PC-9 (cell line): ENCODE data around the gene RBFOX2. TPM values are rescaled to one million over a fixed set of nuclear protein-coding genes. Genes with fewer than 3 reads are reported as not detected.
A peak's percentile ranks its signal among the peaks of the same experiment; 100 is the strongest.

Experiments used
- BruUV-seq: library from RNA; stranded (reverse); fragments of 400-500 nt; replicated peaks from 2 replicates; lab custom pipeline; 2021; lab: Mats Ljungman, UMichigan
- CTCF ChIA-PET: fragments of 300-600 bp; sonication (Branson Sonifier 250); formaldehyde crosslinking; loops from one replicate; lab custom pipeline; 2022; ENCODE audit warnings: antibody characterized with exemption; lab: Charles Lee
- POLR2A ChIA-PET: fragments of 300-600 bp; sonication (Branson Sonifier 250); formaldehyde crosslinking; loops from one replicate; lab custom pipeline; 2022; ENCODE audit warnings: antibody characterized with exemption; ENCODE audit not compliant: unreplicated experiment; lab: Charles Lee
- DNase-seq, 2 experiments: peaks; one replicate each; pipeline versions ENCODE4 v3.0.0 to v3.0.0-alpha.2; 2015 to 2022; ENCODE audit warnings: mixed read lengths in 1 of 2
- H2AFZ ChIP-seq: fragments of 200-600 bp; sonication (generic); 2 replicates; pipeline ENCODE4 v1.8.1; 2017; ENCODE audit warnings: antibody characterized with exemption
- H3F3A ChIP-seq: fragments of 200-600 bp; sonication (generic); 2 replicates; pipeline ENCODE4 v1.8.1; 2017; ENCODE audit warnings: antibody characterized with exemption, mild to moderate bottlenecking, low read depth; ENCODE audit not compliant: insufficient read depth
- H3K27ac ChIP-seq: fragments of 200-600 bp; sonication (generic); 2 replicates; pipeline ENCODE4 v1.6.1; 2016; ENCODE audit warnings: mixed run types
- H3K27me3 ChIP-seq: fragments of 200-600 bp; sonication (generic); 2 replicates; pipeline ENCODE4 v1.6.1; 2016; ENCODE audit warnings: low read depth, mixed run types; ENCODE audit not compliant: insufficient read depth
- H3K36me3 ChIP-seq: fragments of 200-600 bp; sonication (generic); 2 replicates; pipeline ENCODE4 v1.6.1; 2016; ENCODE audit warnings: low read depth, mixed run types
- H3K4me1 ChIP-seq: fragments of 200-600 bp; sonication (generic); replicated peaks from 2 replicates; pipeline ENCODE4 v1.6.1; 2016; ENCODE audit warnings: mixed run types; ENCODE audit not compliant: insufficient read depth
- H3K4me2 ChIP-seq: fragments of 200-600 bp; sonication (generic); 2 replicates; pipeline ENCODE4 v1.6.1; 2017; ENCODE audit warnings: mixed run types
- H3K4me3 ChIP-seq: fragments of 200-600 bp; sonication (generic); 2 replicates; pipeline ENCODE4 v1.6.1; 2016; ENCODE audit warnings: mixed run types
- H3K79me2 ChIP-seq: fragments of 200-600 bp; sonication (generic); 2 replicates; pipeline ENCODE4 v1.6.1; 2017; ENCODE audit warnings: low read depth, mixed run types
- H3K9me2 ChIP-seq: fragments of 200-600 bp; sonication (generic); 2 replicates; pipeline ENCODE4 v1.8.1; 2017; ENCODE audit warnings: mild to moderate bottlenecking; ENCODE audit not compliant: insufficient read depth
- H3K9me3 ChIP-seq: fragments of 200-600 bp; sonication (generic); 2 replicates; pipeline ENCODE4 v1.8.1; 2016; ENCODE audit warnings: low read depth; ENCODE audit not compliant: insufficient read depth
- H4K20me1 ChIP-seq: fragments of 200-600 bp; sonication (generic); 2 replicates; pipeline ENCODE4 v1.8.1; 2017; ENCODE audit not compliant: insufficient read depth
- EZH2 ChIP-seq: fragments of 200-600 bp; sonication (generic); IDR thresholded peaks from 2 replicates; pipeline ENCODE4 v1.8.0; 2017; ENCODE audit warnings: antibody characterized with exemption, low read depth
- intact Hi-C: fragments of 100-400 bp; cut with micrococcal nuclease; formaldehyde crosslinking; loops from one replicate; pipeline ENCODE4 v1.10.0; 2022; ENCODE audit not compliant: unreplicated experiment
- total RNA-seq: library from RNA; stranded (reverse); gene quantifications from 2 replicates; pipeline ENCODE4 v1.2.3, GENCODE V29; 2021
- TF ChIP-seq, protein P1 (sequence below): fragments of 200-600 bp; sonication (generic); conservative IDR thresholded peaks from 2 replicates; pipeline ENCODE4 v1.6.1; 2017; ENCODE audit warnings: mixed run types, antibody characterized with exemption, mild to moderate bottlenecking, moderate library complexity

RBFOX2 gene
- total RNA-seq, 1 experiment from 2014 or later: 109 TPM

DNA sequence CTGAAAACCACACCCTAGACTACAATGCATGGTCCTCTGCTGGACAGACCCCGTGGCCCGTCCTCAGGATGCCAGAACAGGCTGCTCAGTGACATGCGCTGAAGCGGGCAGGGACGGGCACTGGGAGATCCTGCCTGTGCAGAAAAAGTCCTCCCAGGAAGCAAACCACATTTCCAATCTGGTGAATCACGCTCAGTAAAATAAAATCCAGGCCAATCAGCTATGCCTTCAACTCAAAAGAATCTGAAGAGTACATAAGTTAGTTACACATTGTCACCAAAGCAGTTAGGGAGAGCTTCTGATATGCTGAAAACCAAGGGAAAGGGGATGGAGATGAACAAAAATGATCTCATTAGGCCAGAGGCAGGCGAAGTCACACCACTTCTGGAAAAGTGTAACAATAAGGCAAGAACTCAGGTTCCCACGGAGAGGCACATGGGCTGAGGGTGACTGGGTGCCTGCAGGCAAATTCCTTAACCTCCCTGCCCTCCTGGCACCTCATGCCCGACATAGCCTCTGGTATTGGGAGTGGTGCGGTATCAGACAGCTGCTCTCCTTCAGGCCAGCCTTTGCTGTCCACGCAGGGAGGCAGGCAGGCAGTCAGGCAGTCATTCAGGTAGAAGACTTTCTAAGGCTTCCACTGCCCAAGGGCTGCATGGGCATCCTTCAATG, 244.5 kb downstream of the RBFOX2 start:
- no TSS peak for BruUV-seq
- peak; percentile 89 to 99 for DNase-seq
- H2AFZ ChIP-seq: no peak overlapping the region
- ChIA-PET POLR2A (interaction anchor here (0.7 kb wide), 4 partner anchors 69 to 269 kb away, joined by 3 to 6 read pairs (median 4); no protein-coding TSS in a partner anchor), CTCF (interaction anchor here (0.6 to 1.0 kb wide), 2 partner anchors 12 to 52 kb away, joined by 5 to 8 read pairs; no protein-coding TSS in a partner anchor)
- H3K79me2 ChIP-seq: peaks cover 85% of the 10 kb centered on the region
- H3F3A ChIP-seq: peaks cover 48% of the 10 kb centered on the region
- H3K4me2 ChIP-seq: peak overlapping the region; percentile 62
- peaks cover 17% of the 10 kb centered on the region; the same call in 1 of the 2 replicates for H3K36me3 ChIP-seq
- no peaks in the 10 kb centered on the region for H3K9me3 ChIP-seq
- no peak overlapping the region; the same call in 1 of the 2 replicates for H3K4me3 ChIP-seq
- H3K27ac ChIP-seq: peak overlapping the region; percentile 94
- H3K4me1 ChIP-seq: peaks cover 34% of the 10 kb centered on the region
- no peaks in the 10 kb centered on the region for H3K27me3 ChIP-seq
- intact Hi-C loops: loop anchor here (1.0 to 10.0 kb wide), 5 partner anchors 53 to 429 kb away; no protein-coding TSS in a partner anchor
- H3K9me2 ChIP-seq: no peaks in the 10 kb centered on the region
- TF ChIP-seq, protein P1, sequence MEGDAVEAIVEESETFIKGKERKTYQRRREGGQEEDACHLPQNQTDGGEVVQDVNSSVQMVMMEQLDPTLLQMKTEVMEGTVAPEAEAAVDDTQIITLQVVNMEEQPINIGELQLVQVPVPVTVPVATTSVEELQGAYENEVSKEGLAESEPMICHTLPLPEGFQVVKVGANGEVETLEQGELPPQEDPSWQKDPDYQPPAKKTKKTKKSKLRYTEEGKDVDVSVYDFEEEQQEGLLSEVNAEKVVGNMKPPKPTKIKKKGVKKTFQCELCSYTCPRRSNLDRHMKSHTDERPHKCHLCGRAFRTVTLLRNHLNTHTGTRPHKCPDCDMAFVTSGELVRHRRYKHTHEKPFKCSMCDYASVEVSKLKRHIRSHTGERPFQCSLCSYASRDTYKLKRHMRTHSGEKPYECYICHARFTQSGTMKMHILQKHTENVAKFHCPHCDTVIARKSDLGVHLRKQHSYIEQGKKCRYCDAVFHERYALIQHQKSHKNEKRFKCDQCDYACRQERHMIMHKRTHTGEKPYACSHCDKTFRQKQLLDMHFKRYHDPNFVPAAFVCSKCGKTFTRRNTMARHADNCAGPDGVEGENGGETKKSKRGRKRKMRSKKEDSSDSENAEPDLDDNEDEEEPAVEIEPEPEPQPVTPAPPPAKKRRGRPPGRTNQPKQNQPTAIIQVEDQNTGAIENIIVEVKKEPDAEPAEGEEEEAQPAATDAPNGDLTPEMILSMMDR: no peak
- TF ChIP-seq EZH2: no peak
- no peaks in the 10 kb centered on the region for H4K20me1 ChIP-seq

DNA sequence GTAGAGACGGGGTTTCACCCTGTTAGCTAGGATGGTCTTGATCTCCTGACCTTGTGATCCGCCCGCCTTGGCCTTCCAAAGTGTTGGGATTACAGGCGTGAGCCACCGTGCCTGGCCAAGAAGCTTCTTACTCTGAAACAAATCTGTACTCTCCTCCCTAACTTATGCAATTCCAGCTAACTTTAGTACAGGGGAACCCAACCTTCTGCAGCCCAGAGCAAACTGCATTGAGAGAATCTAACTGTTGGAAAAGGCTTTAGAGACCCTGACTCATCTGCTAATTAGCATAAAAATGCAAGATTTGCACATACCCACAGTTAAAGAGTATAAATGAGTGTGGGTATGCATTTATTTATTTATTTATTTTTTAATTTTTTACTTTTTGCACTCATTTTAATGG, 246.1 kb downstream of the RBFOX2 start:
- peaks cover 21% of the 10 kb centered on the region for H3K36me3 ChIP-seq
- BruUV-seq: no TSS peak
- H3K4me3 ChIP-seq: no peak overlapping the region
- no peak overlapping the region for H3K27ac ChIP-seq
- H3K4me2 ChIP-seq: no peak overlapping the region
- H2AFZ ChIP-seq: no peak overlapping the region
- no peaks in the 10 kb centered on the region for H3K27me3 ChIP-seq
- H3K9me3 ChIP-seq: no peaks in the 10 kb centered on the region
- POLR2A ChIA-PET: interaction anchor here (0.6 to 0.7 kb wide), 2 partner anchors 134 to 431 kb away, joined by 3 read pairs; no protein-coding TSS in a partner anchor
- no peak for TF ChIP-seq EZH2
- TF ChIP-seq, protein P1: no peak
- intact Hi-C loops: loop anchor here (5.0 to 10.0 kb wide), 2 partner anchors 140 to 428 kb away; no protein-coding TSS in a partner anchor
- CTCF ChIA-PET: no interaction called here
- no peaks in the 10 kb centered on the region for H4K20me1 ChIP-seq
- no peaks in the 10 kb centered on the region for H3K9me2 ChIP-seq
- no peak for DNase-seq
- H3F3A ChIP-seq: peaks cover 58% of the 10 kb centered on the region
- H3K79me2 ChIP-seq: peaks cover 85% of the 10 kb centered on the region
- H3K4me1 ChIP-seq: peaks cover 44% of the 10 kb centered on the region

DNA sequence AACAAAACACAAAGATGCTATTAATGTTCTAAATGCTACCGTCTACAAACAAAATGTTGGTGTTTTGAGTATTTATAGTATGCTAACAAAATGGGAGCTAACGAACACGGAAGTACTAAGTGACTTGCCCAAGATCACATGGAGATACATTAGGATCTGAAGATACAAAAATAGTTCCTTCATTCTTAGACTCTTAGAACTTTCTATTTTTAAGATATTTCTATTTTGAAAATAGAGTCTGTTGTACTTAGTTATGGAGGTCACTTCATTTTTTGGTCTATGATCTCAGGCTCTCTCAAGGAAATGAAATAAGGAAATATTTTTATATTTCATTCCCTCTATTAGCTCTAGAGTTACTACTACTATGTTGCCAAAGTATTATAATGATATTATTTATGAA, 246.7 kb downstream of the RBFOX2 start:
- Histone ChIP-seq H3K4me2 (no peak overlapping the region), H3K4me1 (peaks cover 50% of the 10 kb centered on the region), H3K27me3 (no peaks in the 10 kb centered on the region), H3K79me2 (peaks cover 85% of the 10 kb centered on the region), H2AFZ (no peak overlapping the region), H3K9me3 (no peaks in the 10 kb centered on the region), H3K36me3 (peaks cover 21% of the 10 kb centered on the region), H3K27ac (no peak overlapping the region), H4K20me1 (no peaks in the 10 kb centered on the region), H3F3A (peaks cover 56% of the 10 kb centered on the region), H3K9me2 (no peaks in the 10 kb centered on the region), H3K4me3 (no peak overlapping the region)
- intact Hi-C loops: loop anchor here (5.0 to 10.0 kb wide), 2 partner anchors 140 to 427 kb away; no protein-coding TSS in a partner anchor
- DNase-seq: no peak
- POLR2A ChIA-PET: interaction anchor here (0.6 to 0.7 kb wide), 2 partner anchors 135 to 431 kb away, joined by 3 read pairs; no protein-coding TSS in a partner anchor
- CTCF ChIA-PET: no interaction called here
- BruUV-seq: no TSS peak
- no peak for TF ChIP-seq EZH2
- TF ChIP-seq, protein P1: no peak
